CD14-positive monocyte (primary cell): ENCODE measurements around the gene MADCAM1. TPM values are rescaled to one million over a fixed set of nuclear protein-coding genes. Genes with fewer than 3 reads are reported as not detected.
A peak's percentile ranks its signal among the peaks of the same experiment; 100 is the strongest.

Experiments used
- DNase-seq, 3 donors: peaks; one replicate each; pipeline ENCODE4 v3.0.0-alpha.2; 2011 to 2022
- H2AFZ ChIP-seq: 2 replicates; pipeline ENCODE4 v1.6.0; 2012; ENCODE audit warnings: mild to moderate bottlenecking, low read depth, low read length, inconsistent platforms; ENCODE audit not compliant: insufficient read depth, poor library complexity, severe bottlenecking
- H3K27ac ChIP-seq, 2 donors: 1 replicate in 1 of 2; 2 replicates in 1 of 2; pipeline ENCODE4 v1.5.1; 2012 to 2013; ENCODE audit warnings: low read length in 2 of 2, control low read depth in 1 of 2, inconsistent platforms in 1 of 2, low read depth in 1 of 2, mild to moderate bottlenecking in 1 of 2
- H3K27me3 ChIP-seq, 2 donors: one replicate each; pipeline versions ENCODE4 v1.6.0 to v1.6.1; 2011 to 2013; ENCODE audit warnings: low read length in 2 of 2; ENCODE audit not compliant: control insufficient read depth in 2 of 2, insufficient read depth in 2 of 2
- H3K36me3 ChIP-seq, 2 donors: replicated peaks in 1 of 2; 1 replicate in 1 of 2; 2 replicates in 1 of 2; pipeline versions ENCODE4 v1.5.1 to v1.6.1; 2012 to 2013; ENCODE audit warnings: low read length in 2 of 2, control low read depth in 1 of 2, inconsistent platforms in 1 of 2, mild to moderate bottlenecking in 1 of 2; ENCODE audit not compliant: insufficient read depth in 2 of 2, control insufficient read depth in 1 of 2
- H3K4me1 ChIP-seq, 2 donors: 1 replicate in 1 of 2; 2 replicates in 1 of 2; pipeline versions ENCODE4 v1.5.1 to v1.6.1; 2012 to 2013; ENCODE audit warnings: low read length in 2 of 2, control low read depth in 1 of 2, inconsistent platforms in 1 of 2, mild to moderate bottlenecking in 1 of 2, moderate library complexity in 1 of 2; ENCODE audit not compliant: insufficient read depth in 2 of 2, control insufficient read depth in 1 of 2
- H3K4me2 ChIP-seq: replicated peaks from 2 replicates; pipeline ENCODE3; 2012; ENCODE audit warnings: low read length, moderate library complexity, mild to moderate bottlenecking; ENCODE audit not compliant: poor library complexity, severe bottlenecking; ENCODE audit errors: extremely low read depth
- H3K4me3 ChIP-seq, 3 experiments: fragments of 200-600 bp in 1 of 3; sonication (generic) in 1 of 3; replicated peaks in 1 of 3; 1 replicate in 2 of 3; 2 replicates in 1 of 3; pipeline ENCODE4 v1.5.1; 2011 to 2013; ENCODE audit warnings: low read length in 3 of 3, mild to moderate bottlenecking in 3 of 3, control low read depth in 2 of 3, low read depth in 2 of 3, inconsistent platforms in 1 of 3, moderate library complexity in 1 of 3
- H3K79me2 ChIP-seq: 2 replicates; pipeline ENCODE4 v1.6.0; 2012; ENCODE audit warnings: mild to moderate bottlenecking, control low read depth, inconsistent platforms, low read length, moderate library complexity; ENCODE audit not compliant: insufficient read depth
- H3K9ac ChIP-seq: 2 replicates; pipeline ENCODE4 v1.6.0; 2017; ENCODE audit warnings: low read length, mild to moderate bottlenecking; ENCODE audit not compliant: insufficient read depth, poor library complexity, severe bottlenecking
- H3K9me3 ChIP-seq, 2 donors: replicated peaks in 1 of 2; 1 replicate in 1 of 2; 2 replicates in 1 of 2; pipeline versions ENCODE4 v1.5.1 to v1.6.1; 2012 to 2013; ENCODE audit warnings: low read length in 2 of 2, control low read depth in 1 of 2; ENCODE audit not compliant: control insufficient read depth in 1 of 2, insufficient read depth in 1 of 2
- H4K20me1 ChIP-seq: 2 replicates; pipeline ENCODE4 v1.6.0; 2012; ENCODE audit warnings: mild to moderate bottlenecking, low read length, control low read depth, moderate library complexity; ENCODE audit not compliant: insufficient read depth
- H3K27ac Mint-ChIP-seq, 7 donors: one replicate each; pipeline ENCODE4 v1.8.0; 2020; ENCODE audit warnings: mild to moderate bottlenecking in 7 of 7, mixed read lengths in 7 of 7, moderate library complexity in 6 of 7, inconsistent platforms in 2 of 7
- H3K27me3 Mint-ChIP-seq, 3 donors: one replicate each; pipeline ENCODE4 v1.8.0; 2021 to 2022; ENCODE audit warnings: low read depth in 3 of 3, mild to moderate bottlenecking in 3 of 3, mixed read lengths in 3 of 3, moderate library complexity in 3 of 3, inconsistent platforms in 1 of 3
- H3K36me3 Mint-ChIP-seq, 2 donors: one replicate each; pipeline ENCODE4 v1.8.0; 2020; ENCODE audit warnings: mixed read lengths in 2 of 2, inconsistent platforms in 1 of 2, mild to moderate bottlenecking in 1 of 2
- H3K4me1 Mint-ChIP-seq: one replicate; pipeline ENCODE4 v1.8.0; 2020; ENCODE audit warnings: mild to moderate bottlenecking, mixed read lengths
- H3K4me3 Mint-ChIP-seq, 2 donors: one replicate each; pipeline ENCODE4 v1.8.0; 2020; ENCODE audit warnings: mild to moderate bottlenecking in 2 of 2, mixed read lengths in 2 of 2, moderate library complexity in 1 of 2
- H3K9me3 Mint-ChIP-seq, 7 donors: one replicate each; pipeline ENCODE4 v1.8.0; 2020 to 2022; ENCODE audit warnings: mixed read lengths in 7 of 7, mild to moderate bottlenecking in 6 of 7, moderate library complexity in 6 of 7, inconsistent platforms in 2 of 7
- CTCF ChIP-seq: fragments of 200-600 bp; IDR thresholded peaks from one replicate; pipeline ENCODE4 v1.8.0; 2022; ENCODE audit warnings: antibody characterized with exemption, mild to moderate bottlenecking
- WGBS: methylation state at CpG from one replicate; pipeline ENCODE4 v1.1.5; 2013; ENCODE audit warnings: missing lambda C conversion rate; ENCODE audit not compliant: insufficient coverage; 5-methylcytosine and 5-hydroxymethylcytosine counted together
- intact Hi-C, 2 donors: fragments of 100-400 bp; cut with micrococcal nuclease; formaldehyde crosslinking; loops; one replicate each; pipeline versions ENCODE4 v1.15.0 to v1.15.1; 2023
- polyA plus RNA-seq, 3 donors: library from polyadenylated mRNA; depleted of rRNA in 1 of 3; unstranded in 2 of 3; stranded (reverse) in 1 of 3; fragments of 300-500 nt in 2 of 3; fragments of >200 nt in 1 of 3; fragmentation: Illumina TruSeq in 2 of 3; gene quantifications; 1 replicate in 2 of 3; 2 replicates in 1 of 3; pipeline ENCODE4 v1.2.3, GENCODE V29; 2012 to 2021

The MADCAM1 gene
- polyA plus RNA-seq, 3 donors: 0.17 TPM; not detected in 2

- Histone ChIP-seq H3K9me3 (peaks cover 5 to 11% of the 10 kb centered on the region in 2 donors), H4K20me1 (no peaks in the 10 kb centered on the region), H3K79me2 (no peaks in the 10 kb centered on the region), H3K4me3 (no peak overlapping the region), H3K36me3 (no peaks in the 10 kb centered on the region), H3K27me3 (peaks cover 16 to 49% of the 10 kb centered on the region in 2 donors), H3K9ac (no peak overlapping the region), H3K4me2 (no peak overlapping the region), H3K27ac (no peak overlapping the region), H3K4me1 (no peaks in the 10 kb centered on the region), H2AFZ (no peak overlapping the region)
- Mint-ChIP-seq H3K9me3 (peaks cover 2 to 35% (median 21%) of the 10 kb centered on the region in 7 donors), H3K4me1 (no peaks in the 10 kb centered on the region), H3K36me3 (peaks cover 0 to 4% of the 10 kb centered on the region in 2 donors), H3K27me3 (peaks cover 38 to 66% (median 57%) of the 10 kb centered on the region in 3 donors), H3K27ac (peak overlapping the region in 2 of 7 donors; percentile 13 to 30), H3K4me3 (peak overlapping the region in 1 of 2 donors; percentile 67)
- intact Hi-C loops: no loop called here
- 30% methylated on average over 30 of the region's 32 CpGs for WGBS
- peak in 1 of 3 donors; percentile 41 for DNase-seq
- TF ChIP-seq CTCF: peak; percentile 91
Observed at GRCh38 chr19:495402-496111, 729 bp upstream of the MADCAM1 start.

GRCh38 chr19:496986-497385 lies 700 bp downstream of the MADCAM1 start:
- 0% methylated on average over 4 of the region's 18 CpGs for WGBS
- no peak overlapping the region for H3K4me3 Mint-ChIP-seq
- Histone ChIP-seq H3K4me2 (no peak overlapping the region), H3K36me3 (no peaks in the 10 kb centered on the region), H4K20me1 (no peaks in the 10 kb centered on the region), H2AFZ (no peak overlapping the region), H3K9ac (no peak overlapping the region), H3K4me3 (no peak overlapping the region), H3K4me1 (no peaks in the 10 kb centered on the region), H3K27ac (no peak overlapping the region), H3K27me3 (peaks cover 16 to 49% of the 10 kb centered on the region in 2 donors), H3K79me2 (no peaks in the 10 kb centered on the region), H3K9me3 (peaks cover 13 to 16% of the 10 kb centered on the region in 2 donors)
- no peaks in the 10 kb centered on the region for H3K4me1 Mint-ChIP-seq
- peaks cover 0 to 4% of the 10 kb centered on the region in 2 donors for H3K36me3 Mint-ChIP-seq
- DNase-seq: no peak
- H3K9me3 Mint-ChIP-seq: peaks cover 2 to 44% (median 26%) of the 10 kb centered on the region in 7 donors
- H3K27ac Mint-ChIP-seq: no peak overlapping the region
- intact Hi-C loops: no loop called here
- TF ChIP-seq CTCF: no peak
- peaks cover 36 to 72% (median 62%) of the 10 kb centered on the region in 3 donors for H3K27me3 Mint-ChIP-seq
